PFSK-1 (cell line): ENCODE measurements around the gene GNA14.

Experiments used
- FOXP2 ChIP-seq: optimal IDR thresholded peaks from 2 replicates; pipeline ENCODE3; 2011; ENCODE audit warnings: borderline replicate concordance, control low read depth, inconsistent platforms; ENCODE audit not compliant: insufficient read depth; ENCODE audit errors: extremely low read length, extremely low read depth
- POLR2AphosphoS5 ChIP-seq: IDR thresholded peaks from 2 replicates; pipeline ENCODE4 v1.6.1; 2012; ENCODE audit warnings: low read depth, mild to moderate bottlenecking, control low read depth, low read length, moderate library complexity
- SIN3A ChIP-seq: IDR thresholded peaks from 2 replicates; pipeline ENCODE4 v1.6.1; 2012; ENCODE audit warnings: mild to moderate bottlenecking, low read length, moderate library complexity, borderline replicate concordance; ENCODE audit not compliant: insufficient read depth
- TAF1 ChIP-seq: IDR thresholded peaks from 2 replicates; pipeline ENCODE4 v1.6.1; 2012; ENCODE audit warnings: low read length, control low read depth, borderline replicate concordance; ENCODE audit not compliant: insufficient read depth
- TF ChIP-seq, protein P1 (sequence below), 2 experiments: IDR thresholded peaks; 2 replicates each; pipeline versions ENCODE4 v1.6.1 to v1.8.0; 2011 to 2012; ENCODE audit warnings: low read depth in 2 of 2, low read length in 2 of 2, control low read depth in 1 of 2, inconsistent platforms in 1 of 2, mild to moderate bottlenecking in 1 of 2, moderate library complexity in 1 of 2; ENCODE audit not compliant: insufficient read depth in 1 of 2

GNA14 gene

DNA sequence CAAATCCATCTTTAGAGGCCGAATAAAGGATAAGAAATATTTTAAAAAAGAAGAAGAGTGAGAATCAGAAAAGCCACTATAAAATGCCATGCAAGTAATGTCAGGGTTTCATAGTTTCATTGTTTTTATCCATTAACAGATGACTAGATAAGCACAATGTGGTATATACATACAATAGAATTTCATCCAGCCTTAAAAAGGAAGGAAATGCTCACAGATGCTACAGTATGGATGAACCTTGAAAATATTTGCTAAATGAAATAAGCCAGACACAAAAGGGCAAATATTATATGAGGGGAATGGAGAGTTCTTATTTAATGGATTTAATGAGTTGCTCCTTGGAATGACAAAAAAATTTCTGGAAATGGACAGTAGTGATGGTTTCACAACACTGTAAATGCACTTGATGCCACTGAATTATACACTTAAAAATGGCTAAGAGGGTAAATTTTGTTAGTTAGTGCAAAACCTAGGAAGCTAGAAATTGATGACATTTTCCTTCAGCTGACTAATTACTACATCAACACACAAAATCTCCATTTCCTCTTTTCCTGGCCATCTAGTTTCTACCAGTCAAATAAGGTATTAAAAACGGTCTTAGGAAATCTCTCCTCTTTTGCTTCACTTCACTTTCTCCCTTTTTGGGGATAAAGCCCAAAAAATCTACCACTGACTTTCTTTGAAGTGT lies 86.6 kb downstream of the GNA14 start:
- no peak for TF ChIP-seq TAF1
- no peak for TF ChIP-seq FOXP2
- TF ChIP-seq, protein P1, sequence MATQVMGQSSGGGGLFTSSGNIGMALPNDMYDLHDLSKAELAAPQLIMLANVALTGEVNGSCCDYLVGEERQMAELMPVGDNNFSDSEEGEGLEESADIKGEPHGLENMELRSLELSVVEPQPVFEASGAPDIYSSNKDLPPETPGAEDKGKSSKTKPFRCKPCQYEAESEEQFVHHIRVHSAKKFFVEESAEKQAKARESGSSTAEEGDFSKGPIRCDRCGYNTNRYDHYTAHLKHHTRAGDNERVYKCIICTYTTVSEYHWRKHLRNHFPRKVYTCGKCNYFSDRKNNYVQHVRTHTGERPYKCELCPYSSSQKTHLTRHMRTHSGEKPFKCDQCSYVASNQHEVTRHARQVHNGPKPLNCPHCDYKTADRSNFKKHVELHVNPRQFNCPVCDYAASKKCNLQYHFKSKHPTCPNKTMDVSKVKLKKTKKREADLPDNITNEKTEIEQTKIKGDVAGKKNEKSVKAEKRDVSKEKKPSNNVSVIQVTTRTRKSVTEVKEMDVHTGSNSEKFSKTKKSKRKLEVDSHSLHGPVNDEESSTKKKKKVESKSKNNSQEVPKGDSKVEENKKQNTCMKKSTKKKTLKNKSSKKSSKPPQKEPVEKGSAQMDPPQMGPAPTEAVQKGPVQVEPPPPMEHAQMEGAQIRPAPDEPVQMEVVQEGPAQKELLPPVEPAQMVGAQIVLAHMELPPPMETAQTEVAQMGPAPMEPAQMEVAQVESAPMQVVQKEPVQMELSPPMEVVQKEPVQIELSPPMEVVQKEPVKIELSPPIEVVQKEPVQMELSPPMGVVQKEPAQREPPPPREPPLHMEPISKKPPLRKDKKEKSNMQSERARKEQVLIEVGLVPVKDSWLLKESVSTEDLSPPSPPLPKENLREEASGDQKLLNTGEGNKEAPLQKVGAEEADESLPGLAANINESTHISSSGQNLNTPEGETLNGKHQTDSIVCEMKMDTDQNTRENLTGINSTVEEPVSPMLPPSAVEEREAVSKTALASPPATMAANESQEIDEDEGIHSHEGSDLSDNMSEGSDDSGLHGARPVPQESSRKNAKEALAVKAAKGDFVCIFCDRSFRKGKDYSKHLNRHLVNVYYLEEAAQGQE (IDR thresholded peaks at IDR 0.05; ENCODE audit: insufficient read depth in 1 of 2, low read depth in 2 of 2, low read length in 2 of 2), result no peak
- TF ChIP-seq POLR2AphosphoS5, result no peak
- TF ChIP-seq SIN3A, result no peak

DNA sequence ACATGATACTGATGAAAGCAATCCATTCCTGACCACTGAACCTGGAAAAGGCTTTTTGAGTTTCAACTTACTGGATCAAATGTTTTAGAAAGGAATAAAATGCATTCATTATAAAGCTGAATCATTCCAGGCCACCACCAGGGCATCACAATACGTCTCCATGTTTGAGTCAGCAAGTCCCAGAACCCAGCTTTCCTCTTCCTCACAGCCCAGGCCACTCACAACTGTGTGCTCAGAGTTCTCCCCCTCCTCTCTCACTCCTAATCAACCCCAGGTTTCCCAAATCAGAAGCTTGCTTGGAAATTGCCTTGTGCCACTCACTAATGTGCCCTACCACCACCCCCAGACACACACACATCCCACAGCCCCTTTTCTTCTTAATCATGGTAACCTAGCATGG lies 91.7 kb downstream of the GNA14 start:
- TF ChIP-seq FOXP2 (no peak), POLR2AphosphoS5 (no peak), TAF1 (no peak), SIN3A (no peak)
- TF ChIP-seq, protein P1 (IDR thresholded peaks at IDR 0.05; ENCODE audit: insufficient read depth in 1 of 2, low read depth in 2 of 2, low read length in 2 of 2), result no peak

DNA sequence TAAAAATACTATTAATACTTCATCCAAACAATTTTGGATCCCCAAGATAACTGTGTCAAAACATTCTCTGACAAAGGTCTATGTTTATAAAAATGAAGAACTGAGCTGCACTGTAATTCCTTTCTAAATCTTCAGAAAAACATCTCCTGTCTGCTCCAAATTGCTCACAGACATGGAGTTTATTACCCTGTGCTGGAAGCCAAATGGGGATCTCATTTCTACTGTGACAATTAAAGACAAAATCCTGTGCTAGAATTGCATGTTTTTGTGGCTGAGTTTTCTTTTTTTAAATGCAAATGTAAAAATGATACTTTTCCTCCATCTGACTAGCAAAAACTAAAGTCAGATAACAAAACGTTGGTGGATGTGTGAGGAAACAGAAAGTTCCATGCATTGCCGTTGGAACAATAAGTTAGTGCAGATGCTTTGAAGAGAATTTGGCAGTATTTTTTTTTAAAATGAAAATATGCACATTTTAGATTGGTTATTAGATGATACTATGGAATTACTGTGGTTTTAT lies 93.5 kb downstream of the GNA14 start:
- no peak for TF ChIP-seq FOXP2
- TF ChIP-seq, protein P1 (IDR thresholded peaks at IDR 0.05; ENCODE audit: insufficient read depth in 1 of 2, low read depth in 2 of 2, low read length in 2 of 2), result no peak
- no peak for TF ChIP-seq SIN3A
- TF ChIP-seq TAF1, result no peak
- no peak for TF ChIP-seq POLR2AphosphoS5

DNA sequence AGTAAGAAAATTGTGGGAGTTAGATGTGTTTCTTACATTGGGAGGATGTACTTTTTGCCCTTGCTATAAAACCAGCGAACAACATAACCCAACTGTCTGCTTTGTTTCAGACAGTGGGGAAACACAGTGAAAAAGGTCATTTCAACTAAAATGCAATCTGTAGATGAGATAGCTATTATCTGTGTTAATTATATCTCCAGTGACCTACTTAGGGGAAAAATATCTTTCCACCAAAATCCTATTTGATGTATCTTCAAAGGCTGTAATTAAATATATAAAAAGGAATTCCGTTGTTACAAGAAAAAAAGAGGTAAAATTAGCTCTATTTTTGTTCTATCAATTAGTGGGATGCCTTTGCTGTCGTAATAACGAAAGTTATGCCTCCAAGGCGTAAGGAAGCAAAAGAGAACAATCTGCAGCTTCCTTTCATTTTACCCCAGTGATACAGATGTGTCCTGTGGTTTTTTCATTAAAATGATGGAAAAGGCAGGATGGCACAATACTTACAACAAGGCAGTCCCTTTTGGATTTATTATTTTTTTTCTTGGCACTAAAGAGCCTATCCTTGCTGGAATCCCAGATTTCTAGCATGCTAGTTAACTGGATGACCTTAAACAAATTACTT lies 100.9 kb downstream of the GNA14 start:
- TF ChIP-seq TAF1, result no peak
- TF ChIP-seq FOXP2, result no peak
- TF ChIP-seq, protein P1 (IDR thresholded peaks at IDR 0.05; ENCODE audit: insufficient read depth in 1 of 2, low read depth in 2 of 2, low read length in 2 of 2), result no peak
- no peak for TF ChIP-seq POLR2AphosphoS5
- TF ChIP-seq SIN3A, result no peak
